Measurements from ENCODE around the gene ACP2. TPM values are rescaled to one million over a fixed set of nuclear protein-coding genes. Genes with fewer than 3 reads are reported as not detected.

ACP2 gene
- total and polyA plus RNA-seq, 9 of the 15 experiments (the other 6 are each of a cell fraction or from before 2014, with no cell fraction given) = 1.9 to 20.0 (median 11.6) TPM

GRCh38 chr11:47243454-47243853 lies 5.2 kb downstream of the ACP2 start:
- H3K9me3 ChIP-seq (replicated peaks; ENCODE audit: control insufficient read depth, insufficient read depth, low read depth, low read length) = no peaks in the 10 kb centered on the region
- ChIA-PET POLR2A (interaction anchor here (0.6 to 10.1 kb wide), 3 partner anchors 9 to 24 kb away, joined by 3 to 110 read pairs (median 3); no protein-coding TSS in a partner anchor), CTCF (ENCODE audit: low intra/inter-chr PET ratio) (no interaction called here)
- H3K79me2 ChIP-seq (ENCODE audit: control insufficient read depth, insufficient read depth, low read length) = peaks cover 11% of the 10 kb centered on the region
- H3K36me3 ChIP-seq (ENCODE audit: control insufficient read depth, insufficient read depth, low read length) = peaks cover 70% of the 10 kb centered on the region; the same call in 2 of the 3 replicates
- DNase-seq (ENCODE audit: extremely low read depth in 1 of 4, low spot score in 3 of 4) (no peak), FAIRE-seq (no peak), ATAC-seq (no peak)
- no peaks in the 10 kb centered on the region for H3K9me1 ChIP-seq (ENCODE audit: control insufficient read depth, insufficient read depth, low read length)
- H3K27me3 ChIP-seq (ENCODE audit: control insufficient read depth in 2 of 2, insufficient read depth in 2 of 2, low read length in 2 of 2) = no peaks in the 10 kb centered on the region
- no peak overlapping the region for H2AFZ ChIP-seq (ENCODE audit: low read depth, low read length)
- no peak overlapping the region for H3K9ac ChIP-seq (ENCODE audit: insufficient read depth in 1 of 2, low read depth in 2 of 2, low read length in 2 of 2)
- no peak overlapping the region for H3K4me2 ChIP-seq (ENCODE audit: insufficient read depth, low read length)
- 78% methylated on average over 4 of the region's 4 CpGs for WGBS (ENCODE audit: insufficient coverage, low coverage, missing lambda C conversion rate)
- H3K27ac ChIP-seq (ENCODE audit: extremely low read depth, low read depth, low read length) = no peak overlapping the region
- H3K4me3 ChIP-seq = no peak overlapping the region
- intact Hi-C loops (cut with micrococcal nuclease) (no loop called here), in situ Hi-C loops (cut with MboI) (no loop called here)
- no TSS peak for BruUV-seq (replicated peaks)
- H3K4me1 ChIP-seq (replicated peaks in 1 of 2; ENCODE audit: control insufficient read depth in 2 of 2, insufficient read depth in 2 of 2, low read length in 2 of 2) = peaks cover 8 to 12% of the 10 kb centered on the region in 2 experiments; a peak in 4 of 5 replicates
- no peaks in the 10 kb centered on the region; the same call in 1 of the 2 replicates for H4K20me1 ChIP-seq (replicated peaks; ENCODE audit: control insufficient read depth, insufficient read depth, low read length)
- 0 out of 2 replicates have a peak, but pooled peaks have one; percentile 17 for TF ChIP-seq POLR2AphosphoS5 (IDR thresholded peaks at IDR 0.05; ENCODE audit: control insufficient read depth, insufficient read depth, low read depth, low read length)
- no peak for TF ChIP-seq ZFP1 (CRISPR knock-in tag; IDR thresholded peaks at IDR 0.05)
- TF ChIP-seq NUFIP1 (IDR thresholded peaks at IDR 0.05; ENCODE audit: partially characterized antibody) = no peak

GRCh38 chr11:47242596-47243192 lies 5.9 kb downstream of the ACP2 start:
- FAIRE-seq (no peak), DNase-seq (ENCODE audit: extremely low read depth in 1 of 4, low spot score in 3 of 4) (no peak), ATAC-seq (no peak)
- Histone ChIP-seq H2AFZ (ENCODE audit: low read depth, low read length) (no peak overlapping the region), H3K9me1 (ENCODE audit: control insufficient read depth, insufficient read depth, low read length) (no peaks in the 10 kb centered on the region), H3K4me3 (no peak overlapping the region), H3K36me3 (ENCODE audit: control insufficient read depth, insufficient read depth, low read length) (peaks cover 76% of the 10 kb centered on the region; the same call in 2 of the 3 replicates), H4K20me1 (replicated peaks; ENCODE audit: control insufficient read depth, insufficient read depth, low read length) (no peaks in the 10 kb centered on the region; the same call in 1 of the 2 replicates), H3K9ac (ENCODE audit: insufficient read depth in 1 of 2, low read depth in 2 of 2, low read length in 2 of 2) (0 out of 4 replicates have a peak overlapping the region, but pooled peaks of 1 of the 2 experiments have one; percentile 10), H3K27ac (ENCODE audit: extremely low read depth, low read depth, low read length) (no peak overlapping the region), H3K79me2 (ENCODE audit: control insufficient read depth, insufficient read depth, low read length) (peaks cover 3% of the 10 kb centered on the region), H3K4me1 (replicated peaks in 1 of 2; ENCODE audit: control insufficient read depth in 2 of 2, insufficient read depth in 2 of 2, low read length in 2 of 2) (peaks cover 5 to 12% of the 10 kb centered on the region in 2 experiments; a peak in 4 of 5 replicates), H3K4me2 (ENCODE audit: insufficient read depth, low read length) (no peak overlapping the region), H3K9me3 (replicated peaks; ENCODE audit: control insufficient read depth, insufficient read depth, low read depth, low read length) (no peaks in the 10 kb centered on the region), H3K27me3 (ENCODE audit: control insufficient read depth in 2 of 2, insufficient read depth in 2 of 2, low read length in 2 of 2) (no peaks in the 10 kb centered on the region)
- BruUV-seq (replicated peaks) = no TSS peak
- POLR2A ChIA-PET = interaction anchor here (0.7 to 10.1 kb wide), 8 partner anchors 8 to 169 kb away, joined by 3 to 110 read pairs (median 4); partner anchors contain the start of gene DDB2
- in situ Hi-C loops (cut with MboI) (no loop called here), intact Hi-C loops (cut with micrococcal nuclease) (no loop called here)
- TF ChIP-seq POLR2G (IDR thresholded peaks at IDR 0.05; ENCODE audit: low read depth, low read length) (peak; percentile 65; the same call in 1 of the 2 replicates), FOXJ3 (CRISPR knock-in tag; IDR thresholded peaks at IDR 0.05) (no peak), RBFOX2 (IDR thresholded peaks at IDR 0.05; ENCODE audit: low read depth, low read length) (peak; percentile 59)
- 87% methylated on average over 20 of the region's 21 CpGs for WGBS (ENCODE audit: insufficient coverage, low coverage, missing lambda C conversion rate)
- CTCF ChIA-PET (ENCODE audit: low intra/inter-chr PET ratio) = no interaction called here

Measured in K562 (cell line).